Liver (tissue), 3 donors: Measurements from ENCODE around the gene AHSA1.

Experiments
- CTCF ChIP-seq: fragments of 150-350 bp; IDR thresholded peaks from 2 replicates; pipeline ENCODE4 v1.5.1; 2017; ENCODE audit warnings: improper control_type of control experiment, low read depth, low read length; ENCODE audit not compliant: missing input control
- GABPA ChIP-seq, 2 donors: IDR thresholded peaks in 1 of 2; conservative IDR thresholded peaks in 1 of 2; 2 replicates each; pipeline ENCODE4 v1.6.1; 2016; ENCODE audit warnings: antibody characterized with exemption in 2 of 2, mild to moderate bottlenecking in 1 of 2, moderate library complexity in 1 of 2
- RAD21 ChIP-seq, 2 donors: IDR thresholded peaks; 2 replicates each; pipeline ENCODE4 v1.6.1; 2016; ENCODE audit warnings: antibody characterized with exemption in 2 of 2, mild to moderate bottlenecking in 2 of 2
- donor health status: healthy.
- donor health status: healthy.

- TF ChIP-seq CTCF (no peak), GABPA (IDR thresholded peaks at IDR 0.05 in 1 of 2, conservative IDR thresholded peaks at IDR 0.05 in 1 of 2) (no peak), RAD21 (IDR thresholded peaks at IDR 0.05) (no peak)
Measured at GRCh38 chr14:77482422-77482821, 24.5 kb downstream of the AHSA1 start.
